D721Med (cell line): Measurements from ENCODE around the gene PKN2.
A peak's percentile ranks its signal among the peaks of the same experiment; 100 is the strongest.
"Not testable (repeated sequence)": the region's sequence is repeated elsewhere in the genome, so short reads cannot be mapped to it uniquely, and the experiment has no call there.

Experiments used
- DNase-seq: peaks from one replicate; pipeline ENCODE4 v3.0.0; 2011; ENCODE audit warnings: low spot score; ENCODE audit not compliant: insufficient read length
- FAIRE-seq: peaks from 2 replicates; lab custom pipeline; 2011; peaks lifted over from hg19 to GRCh38; lab: Jason Lieb, UNC
- TF ChIP-seq, protein P1 (sequence below): IDR thresholded peaks from 2 replicates; pipeline ENCODE4 v1.5.1; 2012; ENCODE audit warnings: mild to moderate bottlenecking, control low read depth; ENCODE audit not compliant: insufficient read depth; ENCODE audit errors: missing control alignments

Gene PKN2

DNA sequence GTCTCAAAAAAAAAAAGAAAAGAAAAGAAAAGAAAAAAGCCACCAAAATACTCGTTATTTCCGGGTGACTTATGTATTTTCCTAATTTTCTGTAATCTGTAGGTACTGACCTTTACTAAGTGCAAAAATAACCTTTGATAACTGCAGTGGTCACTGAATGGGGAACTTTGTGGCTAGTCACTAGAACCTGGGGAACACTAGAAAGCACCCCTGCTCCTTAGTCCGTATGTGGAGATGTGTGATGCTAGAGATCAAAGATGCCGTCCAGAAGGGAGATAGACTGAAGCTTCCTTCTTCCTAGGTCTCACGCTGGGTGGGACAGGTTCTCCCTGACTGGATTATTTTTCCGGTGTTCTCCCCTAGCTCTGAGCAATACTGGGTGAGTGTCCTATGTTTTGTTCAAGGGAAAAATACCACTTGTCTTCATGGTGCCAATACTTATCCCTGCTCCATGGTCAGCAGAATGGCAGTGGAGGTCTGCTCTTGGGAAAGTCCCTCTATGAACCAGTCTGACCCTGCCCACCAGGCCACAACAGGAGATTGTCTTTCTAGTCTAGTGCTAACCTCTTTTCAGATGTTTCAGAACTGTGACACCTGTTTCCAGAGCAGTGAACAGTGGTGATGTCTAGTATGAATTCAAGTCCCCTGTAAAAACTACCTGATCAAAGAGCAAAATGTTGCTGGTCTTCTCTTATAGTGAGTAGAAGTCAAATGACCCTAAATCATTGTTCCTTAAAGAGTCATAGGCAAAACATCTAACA lies 167.4 kb downstream of the PKN2 start:
- FAIRE-seq (no peak), DNase-seq (no peak)

DNA sequence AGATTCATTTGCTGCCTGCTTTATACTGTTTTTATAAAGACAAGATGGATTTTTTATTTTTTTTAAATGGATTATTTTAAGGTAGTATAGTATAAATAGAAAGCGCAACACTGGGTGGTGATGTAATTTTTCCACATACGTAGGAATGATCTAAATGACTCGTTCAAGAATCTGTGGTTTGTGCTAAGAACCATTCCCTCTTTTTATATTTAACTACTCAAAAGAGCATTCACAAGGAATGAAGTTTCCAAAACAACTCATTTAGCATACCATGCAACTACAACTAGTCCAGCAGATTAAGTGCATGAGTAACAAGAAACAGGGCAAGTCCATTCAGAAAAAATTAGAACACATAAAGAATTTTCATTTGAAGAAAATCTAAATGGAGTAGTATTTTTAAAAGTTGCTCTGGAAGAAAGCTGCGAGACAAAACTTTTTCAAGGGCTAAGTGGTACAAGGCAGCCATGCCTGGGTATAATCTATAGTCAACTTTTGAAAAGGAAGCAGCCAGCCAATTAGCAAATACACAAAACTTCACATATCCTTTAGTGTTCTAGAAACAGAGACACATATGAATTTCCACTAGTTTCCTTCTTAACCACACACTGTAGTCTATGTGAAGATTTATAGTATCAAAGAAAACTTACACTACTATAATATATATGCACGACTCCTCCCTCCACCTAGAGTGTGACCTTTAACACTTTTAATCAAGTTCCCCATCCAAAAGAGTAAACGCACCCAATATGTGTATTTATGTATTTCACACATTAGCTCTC lies 183.9 kb downstream of the PKN2 start:
- FAIRE-seq (no peak), DNase-seq (no peak)
- TF ChIP-seq, protein P1, sequence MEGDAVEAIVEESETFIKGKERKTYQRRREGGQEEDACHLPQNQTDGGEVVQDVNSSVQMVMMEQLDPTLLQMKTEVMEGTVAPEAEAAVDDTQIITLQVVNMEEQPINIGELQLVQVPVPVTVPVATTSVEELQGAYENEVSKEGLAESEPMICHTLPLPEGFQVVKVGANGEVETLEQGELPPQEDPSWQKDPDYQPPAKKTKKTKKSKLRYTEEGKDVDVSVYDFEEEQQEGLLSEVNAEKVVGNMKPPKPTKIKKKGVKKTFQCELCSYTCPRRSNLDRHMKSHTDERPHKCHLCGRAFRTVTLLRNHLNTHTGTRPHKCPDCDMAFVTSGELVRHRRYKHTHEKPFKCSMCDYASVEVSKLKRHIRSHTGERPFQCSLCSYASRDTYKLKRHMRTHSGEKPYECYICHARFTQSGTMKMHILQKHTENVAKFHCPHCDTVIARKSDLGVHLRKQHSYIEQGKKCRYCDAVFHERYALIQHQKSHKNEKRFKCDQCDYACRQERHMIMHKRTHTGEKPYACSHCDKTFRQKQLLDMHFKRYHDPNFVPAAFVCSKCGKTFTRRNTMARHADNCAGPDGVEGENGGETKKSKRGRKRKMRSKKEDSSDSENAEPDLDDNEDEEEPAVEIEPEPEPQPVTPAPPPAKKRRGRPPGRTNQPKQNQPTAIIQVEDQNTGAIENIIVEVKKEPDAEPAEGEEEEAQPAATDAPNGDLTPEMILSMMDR, result no peak

More for the DNA sequence above, 167.4 kb downstream of the PKN2 start:
- TF ChIP-seq, protein P1, result no peak

DNA sequence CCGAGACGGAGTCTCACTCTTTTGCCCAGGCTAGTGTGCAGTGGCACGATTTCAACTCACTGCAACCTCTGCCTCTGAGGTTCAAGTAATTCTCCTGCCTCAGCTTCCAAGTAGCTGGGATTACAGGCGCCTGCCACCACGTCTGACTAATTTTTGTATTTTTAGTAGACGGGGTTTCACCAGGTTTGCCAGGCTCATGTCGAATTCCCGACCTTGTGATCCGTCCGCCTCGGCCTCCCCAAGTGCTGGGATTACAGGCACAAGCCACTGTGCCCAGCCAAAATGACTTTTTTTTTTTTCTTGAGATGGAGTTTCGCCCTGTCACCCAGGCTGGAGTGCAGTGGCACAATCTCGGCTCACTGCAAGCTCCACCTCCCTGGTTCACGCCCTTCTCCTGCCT lies 185.6 kb downstream of the PKN2 start:
- FAIRE-seq, DNase-seq: not testable (repeated sequence)

DNA sequence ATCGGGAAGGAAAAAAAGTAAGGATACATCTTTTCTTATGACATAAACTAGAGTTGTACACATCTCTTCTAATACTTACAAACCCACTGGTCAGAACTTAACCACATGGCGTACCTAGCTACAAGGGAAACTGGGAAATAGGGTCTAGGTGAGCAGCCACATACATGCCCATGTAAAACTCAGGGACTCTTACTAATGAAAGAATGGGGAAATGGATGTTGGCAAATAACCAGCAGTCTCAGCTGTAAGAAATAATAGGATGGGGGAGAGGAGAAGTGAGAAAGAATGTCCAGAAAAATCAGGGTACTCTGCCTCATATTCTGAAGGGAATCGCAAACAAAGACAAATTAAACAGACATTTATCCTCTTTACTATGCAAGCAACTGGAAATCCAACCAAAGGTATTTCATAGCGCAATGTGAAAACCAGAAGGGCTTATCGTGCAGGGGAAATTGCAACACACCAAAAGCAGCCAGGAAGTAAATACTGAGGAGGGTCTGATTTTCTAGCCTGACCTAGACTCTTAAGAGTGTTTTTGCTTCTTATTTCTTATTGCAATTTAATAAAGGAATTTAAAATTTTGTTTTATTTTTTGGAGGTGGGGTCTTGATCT lies 189.8 kb downstream of the PKN2 start:
- DNase-seq (no peak), FAIRE-seq (no peak)
- TF ChIP-seq, protein P1, result no peak

DNA sequence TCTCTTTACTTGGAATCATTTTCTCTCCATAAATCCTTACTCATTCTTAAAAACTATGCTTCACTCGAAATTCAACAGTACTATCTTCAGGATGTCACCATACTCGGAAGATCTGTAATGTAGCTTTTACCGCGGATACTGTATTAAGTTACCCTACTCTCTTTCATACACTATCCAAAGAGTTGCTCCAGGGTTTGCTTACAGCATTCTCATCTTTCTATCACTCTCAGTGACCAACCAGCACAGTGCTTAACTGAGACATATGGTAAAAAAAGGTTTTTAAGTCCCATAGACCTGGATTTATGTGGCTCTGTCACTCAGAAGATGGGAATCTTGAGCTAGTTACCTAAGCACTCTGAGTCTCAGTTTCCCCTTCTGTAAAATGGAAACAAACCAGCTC lies 191.5 kb downstream of the PKN2 start:
- no peak for FAIRE-seq
- TF ChIP-seq, protein P1, result no peak

DNA sequence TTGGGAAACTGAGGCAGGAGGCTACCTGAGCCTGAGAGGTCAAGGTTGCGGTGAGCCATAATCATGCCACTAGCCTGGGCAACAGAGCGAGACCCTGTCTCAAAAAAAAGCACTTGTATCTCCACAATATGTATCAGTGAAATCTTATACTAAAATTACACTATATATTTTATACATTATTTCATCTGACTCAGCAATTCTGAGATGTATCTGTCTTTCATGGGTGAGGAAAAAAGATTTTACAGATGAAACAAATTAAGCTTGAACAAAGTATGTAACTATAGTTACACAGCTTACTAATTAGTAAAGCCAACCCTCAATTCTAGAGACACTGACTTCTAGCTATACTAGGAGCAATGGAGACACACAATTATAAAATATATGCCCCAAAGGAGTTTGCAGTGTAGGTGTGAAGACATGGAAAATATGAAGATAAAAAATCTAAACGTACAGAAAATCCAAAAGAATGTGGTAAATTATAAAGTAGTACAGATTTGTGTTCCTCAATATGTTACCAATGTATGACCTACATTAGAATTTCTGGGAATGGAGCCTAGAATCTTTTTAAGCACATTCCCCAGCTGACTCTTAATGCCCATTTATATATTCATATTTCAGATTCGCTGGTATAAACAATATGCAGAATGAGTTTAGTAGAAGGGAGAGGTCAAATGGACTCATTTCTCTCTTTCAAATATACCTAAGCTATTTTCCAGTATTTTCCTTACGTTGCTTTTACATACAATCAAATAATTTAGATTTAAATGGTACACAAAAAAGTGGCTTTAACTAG lies 192.7 kb downstream of the PKN2 start:
- TF ChIP-seq, protein P1, result no peak
- no peak for DNase-seq
- no peak for FAIRE-seq

More for the DNA sequence above, 191.5 kb downstream of the PKN2 start:
- no peak for DNase-seq

DNA sequence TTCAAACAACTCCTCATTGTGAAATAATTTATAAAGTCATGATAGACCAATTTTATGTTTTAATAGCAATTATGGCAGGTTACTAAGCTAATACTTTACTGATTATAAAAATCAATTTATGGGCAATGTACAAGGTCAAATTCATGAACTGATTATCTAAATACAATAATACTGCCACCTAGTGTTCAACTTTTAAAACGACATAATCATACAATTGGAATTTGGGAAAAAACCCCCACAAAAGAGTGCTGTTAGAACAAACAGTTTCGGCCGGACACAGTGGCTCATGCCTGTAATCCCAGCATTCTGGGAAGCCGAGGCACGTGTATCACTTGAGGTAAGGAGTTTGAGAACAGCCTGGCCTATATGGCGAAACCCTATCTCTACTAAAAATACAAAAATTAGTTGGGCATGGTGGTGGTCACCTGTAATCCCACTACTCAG lies 193.3 kb downstream of the PKN2 start:
- FAIRE-seq (no peak), DNase-seq (no peak)
- TF ChIP-seq, protein P1, result peak; percentile 60
